D721Med (cell line): ENCODE results near the gene ABHD14A.

Source experiments
- DNase-seq: peaks from one replicate; pipeline ENCODE4 v3.0.0; 2011; ENCODE audit warnings: low spot score; ENCODE audit not compliant: insufficient read length
- FAIRE-seq: peaks from 2 replicates; lab custom pipeline; 2011; peaks lifted over from hg19 to GRCh38; lab: Jason Lieb, UNC
- CTCF ChIP-seq: IDR thresholded peaks from 2 replicates; pipeline ENCODE4 v1.5.1; 2012; ENCODE audit warnings: mild to moderate bottlenecking, control low read depth; ENCODE audit not compliant: insufficient read depth; ENCODE audit errors: missing control alignments

The ABHD14A gene

GRCh38 chr3:51997172-51997571, 22.3 kb downstream of the ABHD14A start:
- FAIRE-seq, result no peak
- TF ChIP-seq CTCF, result no peak
- no peak for DNase-seq

- no peak for TF ChIP-seq CTCF
- FAIRE-seq (no peak), DNase-seq (no peak)
Measured at GRCh38 chr3:51997935-51998596, 23.2 kb downstream of the ABHD14A start.

GRCh38 chr3:51998774-51999173, 23.9 kb downstream of the ABHD14A start:
- no peak for TF ChIP-seq CTCF
- FAIRE-seq, result no peak

GRCh38 chr3:51999846-52000245, 25.0 kb downstream of the ABHD14A start:
- DNase-seq (no peak), FAIRE-seq (no peak)
- no peak for TF ChIP-seq CTCF

More at GRCh38 chr3:51998774-51999173, 23.9 kb downstream of the ABHD14A start:
- DNase-seq, result no peak

GRCh38 chr3:52001443-52001974, 26.6 kb downstream of the ABHD14A start:
- DNase-seq, result peak; percentile 97
- FAIRE-seq, result no peak

GRCh38 chr3:52002748-52003147, 27.9 kb downstream of the ABHD14A start:
- FAIRE-seq, result no peak
- no peak for TF ChIP-seq CTCF

More at GRCh38 chr3:52001443-52001974, 26.6 kb downstream of the ABHD14A start:
- TF ChIP-seq CTCF, result peak; percentile 93

GRCh38 chr3:52004163-52004787, 29.4 kb downstream of the ABHD14A start:
- DNase-seq, result peak; percentile 92
- FAIRE-seq, result no peak
- peak; percentile 82 for TF ChIP-seq CTCF

More at GRCh38 chr3:52002748-52003147, 27.9 kb downstream of the ABHD14A start:
- no peak for DNase-seq
